ENCODE data around the gene ZNF608. TPM values are rescaled to one million over a fixed set of nuclear protein-coding genes. Genes with fewer than 3 reads are reported as not detected.

The ZNF608 gene
- total and polyA plus RNA-seq, 2 donors (not counting 3 experiments of a cell fraction or from before 2014, with no cell fraction given) = 16.2 to 33.6 TPM

DNA sequence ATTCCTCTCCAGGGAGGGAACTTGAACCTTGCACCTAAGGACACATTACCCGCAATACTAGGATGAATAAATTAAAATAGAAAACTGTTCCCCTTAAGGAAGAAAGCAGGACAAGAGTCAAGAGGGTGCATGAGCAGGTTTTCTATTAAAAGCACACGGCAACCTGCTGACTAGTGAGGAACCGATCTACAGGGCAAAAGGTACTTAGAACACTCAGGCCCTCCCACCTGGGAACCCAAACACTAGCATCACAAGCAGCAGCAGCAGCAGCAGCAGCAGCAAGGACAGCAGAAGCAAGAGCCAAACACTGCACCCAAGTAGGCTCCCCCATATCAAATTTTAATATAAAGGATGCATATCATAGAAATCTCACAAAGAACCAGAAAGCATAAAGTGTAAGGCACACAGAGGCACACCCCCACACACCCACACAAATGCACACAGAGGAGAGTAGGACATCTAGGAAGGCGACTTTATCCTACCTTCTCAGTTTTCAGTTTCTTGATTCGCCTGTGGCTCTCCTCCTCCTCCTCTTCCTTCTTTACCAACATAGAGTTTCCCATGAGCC is 2.8 kb downstream of the ZNF608 start:
- H3K36me3 ChIP-seq (ENCODE audit: control insufficient read depth in 2 of 2, extremely low read depth in 1 of 2, insufficient read depth in 2 of 2, low read length in 2 of 2) = no peaks in the 10 kb centered on the region
- H4K20me1 ChIP-seq (replicated peaks; ENCODE audit: control insufficient read depth, extremely low read depth, insufficient read depth, low read length) = peaks cover 3% of the 10 kb centered on the region
- H3K9me3 ChIP-seq (replicated peaks; ENCODE audit: control insufficient read depth, insufficient read depth, low read length) = no peaks in the 10 kb centered on the region
- H3K79me2 ChIP-seq (ENCODE audit: control insufficient read depth, insufficient read depth, low read length) = peaks cover 49% of the 10 kb centered on the region
- H3K4me1 ChIP-seq (ENCODE audit: control insufficient read depth, extremely low read depth, insufficient read depth, low read length) = peaks cover 38% of the 10 kb centered on the region
- H3K4me3 ChIP-seq (replicated peaks in 1 of 3; ENCODE audit: insufficient read depth in 1 of 3, low read depth in 1 of 3, low read length in 3 of 3) = peak overlapping the region; percentile 65 to 99 (median 95)
- no peak for TF ChIP-seq MAX (IDR thresholded peaks at IDR 0.05; ENCODE audit: insufficient read depth, insufficient read length)
- no peak for TF ChIP-seq GATA2 (IDR thresholded peaks at IDR 0.05; ENCODE audit: insufficient read depth, insufficient read length, low read depth, low read length)
- no peak for TF ChIP-seq POLR2A (IDR thresholded peaks at IDR 0.05; ENCODE audit: low read depth, low read length)
- TF ChIP-seq JUN (IDR thresholded peaks at IDR 0.05; ENCODE audit: borderline replicate concordance, insufficient read depth, insufficient read length, low read depth) = no peak
- TF ChIP-seq POLR2AphosphoS5 (IDR thresholded peaks at IDR 0.05; ENCODE audit: insufficient read depth, low read depth, low read length) = no peak
- no peak for TF ChIP-seq EZH2 (IDR thresholded peaks at IDR 0.05; ENCODE audit: borderline replicate concordance, low read depth, low read length, severe bottlenecking)
- TF ChIP-seq, protein P1, sequence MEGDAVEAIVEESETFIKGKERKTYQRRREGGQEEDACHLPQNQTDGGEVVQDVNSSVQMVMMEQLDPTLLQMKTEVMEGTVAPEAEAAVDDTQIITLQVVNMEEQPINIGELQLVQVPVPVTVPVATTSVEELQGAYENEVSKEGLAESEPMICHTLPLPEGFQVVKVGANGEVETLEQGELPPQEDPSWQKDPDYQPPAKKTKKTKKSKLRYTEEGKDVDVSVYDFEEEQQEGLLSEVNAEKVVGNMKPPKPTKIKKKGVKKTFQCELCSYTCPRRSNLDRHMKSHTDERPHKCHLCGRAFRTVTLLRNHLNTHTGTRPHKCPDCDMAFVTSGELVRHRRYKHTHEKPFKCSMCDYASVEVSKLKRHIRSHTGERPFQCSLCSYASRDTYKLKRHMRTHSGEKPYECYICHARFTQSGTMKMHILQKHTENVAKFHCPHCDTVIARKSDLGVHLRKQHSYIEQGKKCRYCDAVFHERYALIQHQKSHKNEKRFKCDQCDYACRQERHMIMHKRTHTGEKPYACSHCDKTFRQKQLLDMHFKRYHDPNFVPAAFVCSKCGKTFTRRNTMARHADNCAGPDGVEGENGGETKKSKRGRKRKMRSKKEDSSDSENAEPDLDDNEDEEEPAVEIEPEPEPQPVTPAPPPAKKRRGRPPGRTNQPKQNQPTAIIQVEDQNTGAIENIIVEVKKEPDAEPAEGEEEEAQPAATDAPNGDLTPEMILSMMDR (IDR thresholded peaks at IDR 0.05; ENCODE audit: extremely low read depth in 1 of 2, insufficient read depth in 1 of 2, low read depth in 1 of 2, low read length in 2 of 2) = no peak
- TF ChIP-seq FOS (IDR thresholded peaks at IDR 0.05; ENCODE audit: borderline replicate concordance, insufficient read depth, low read length) = no peak
- no peak for TF ChIP-seq MYC (IDR thresholded peaks at IDR 0.05; ENCODE audit: low read depth, low read length)
- intact Hi-C loops (cut with micrococcal nuclease) (loop anchor here (1.0 to 10.0 kb wide), 3 partner anchors 69 to 929 kb away; no protein-coding TSS in a partner anchor), dilution Hi-C loops (cut with MboI; ENCODE audit: extremely low pct_ligation_motif_present, low sequenced_read_pairs) (no loop called here)
- BruUV-seq (replicated peaks) = no TSS peak
- POLR2A ChIA-PET = no interaction called here
- CTCF ChIA-PET = no interaction called here
- peak overlapping the region; percentile 65 for H2AFZ ChIP-seq (ENCODE audit: low read depth, low read length)
- H3K9ac ChIP-seq (replicated peaks; ENCODE audit: extremely low read depth, insufficient read depth, low read length) = peak overlapping the region; percentile 100
- H3K9me1 ChIP-seq (replicated peaks; ENCODE audit: control insufficient read depth, extremely low read depth, insufficient read depth, low read length) = no peaks in the 10 kb centered on the region
- H3K27me3 ChIP-seq (ENCODE audit: control insufficient read depth in 2 of 2, insufficient read depth in 2 of 2, low read length in 2 of 2) = no peaks in the 10 kb centered on the region
- DNase-seq (ENCODE audit: low read depth, low spot score) (no peak), FAIRE-seq (no peak)
- H3K4me2 ChIP-seq (ENCODE audit: insufficient read depth, low read length) = peak overlapping the region; percentile 99
- peak overlapping the region; percentile 97 for H3K27ac ChIP-seq (ENCODE audit: insufficient read depth, low read depth, low read length)
